GM19240 (cell line): Measurements from ENCODE around the gene ENGASE.

Source experiments
- DNase-seq: peaks from one replicate; pipeline ENCODE4 v3.0.0; 2011; ENCODE audit warnings: low spot score; ENCODE audit not compliant: insufficient read length

The ENGASE gene

DNA sequence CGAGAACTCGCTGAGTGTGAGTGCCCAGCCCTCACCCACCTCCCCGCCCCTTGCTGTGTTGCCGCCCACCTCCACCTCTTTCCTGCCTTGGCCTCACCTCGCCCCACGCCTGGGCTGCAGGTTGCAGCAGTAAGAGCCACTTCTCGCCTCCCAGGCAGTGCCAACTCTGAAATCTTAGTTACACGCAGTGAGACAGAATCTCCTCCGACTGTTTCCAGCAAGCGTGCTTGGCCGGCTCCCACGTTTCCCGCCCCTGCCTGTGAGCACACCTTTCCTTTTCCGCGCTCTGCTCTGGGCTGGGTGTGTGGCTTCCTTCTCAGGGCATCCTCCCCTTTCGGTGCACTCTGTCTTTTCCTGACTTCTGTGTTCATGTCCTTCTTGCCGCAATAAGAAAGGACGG, 5.7 kb downstream of the ENGASE start:
- DNase-seq = no peak

- no peak for DNase-seq
These were observed 6.2 kb downstream of the ENGASE start for GRCh38 chr17:79080761-79081290.

GRCh38 chr17:79081571-79082276, 7.1 kb downstream of the ENGASE start:
- DNase-seq = no peak

DNA sequence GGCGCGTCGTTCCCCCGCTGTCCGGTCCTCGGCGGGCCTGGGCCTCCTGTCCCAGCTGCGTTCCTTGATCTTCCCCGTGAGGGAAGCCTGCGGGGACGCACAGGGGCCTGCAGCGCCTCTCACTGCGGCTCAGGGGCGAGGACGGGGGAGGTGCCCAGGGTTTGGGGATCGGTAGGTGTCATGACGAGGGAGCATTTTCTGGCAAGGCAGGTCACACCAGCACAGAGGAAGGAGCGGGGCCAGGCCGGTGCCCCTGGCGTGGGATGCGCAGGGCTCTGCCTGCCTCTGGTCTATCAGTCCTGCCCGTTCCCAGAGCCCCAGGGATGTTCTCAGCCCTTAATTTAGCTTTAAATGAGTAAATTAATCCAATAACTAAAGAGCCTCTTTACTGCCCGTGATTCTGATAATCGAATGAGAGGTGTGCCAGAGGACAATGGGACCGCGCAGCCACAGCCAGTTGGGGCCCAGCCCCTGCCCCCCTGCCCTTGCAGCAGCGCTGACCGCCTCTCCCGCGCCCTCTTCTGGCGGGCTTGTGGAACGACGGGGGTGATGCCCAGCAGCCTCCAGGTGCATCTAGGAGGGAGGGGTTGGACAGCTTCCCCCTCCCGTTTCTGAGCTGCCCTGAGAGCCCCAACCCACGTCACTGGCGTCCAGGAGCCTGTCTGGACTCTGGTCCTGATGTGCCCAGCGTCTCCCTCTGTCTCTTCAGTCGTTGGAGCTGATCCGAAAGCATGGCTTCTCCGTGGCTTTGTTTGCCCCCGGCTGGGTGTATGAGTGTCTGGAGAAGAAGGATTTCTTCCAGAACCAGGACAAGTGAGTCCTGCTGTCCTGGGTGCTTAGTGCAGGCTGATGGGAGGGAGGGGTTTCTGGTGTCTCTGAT, 7.9 kb downstream of the ENGASE start:
- no peak for DNase-seq

DNA sequence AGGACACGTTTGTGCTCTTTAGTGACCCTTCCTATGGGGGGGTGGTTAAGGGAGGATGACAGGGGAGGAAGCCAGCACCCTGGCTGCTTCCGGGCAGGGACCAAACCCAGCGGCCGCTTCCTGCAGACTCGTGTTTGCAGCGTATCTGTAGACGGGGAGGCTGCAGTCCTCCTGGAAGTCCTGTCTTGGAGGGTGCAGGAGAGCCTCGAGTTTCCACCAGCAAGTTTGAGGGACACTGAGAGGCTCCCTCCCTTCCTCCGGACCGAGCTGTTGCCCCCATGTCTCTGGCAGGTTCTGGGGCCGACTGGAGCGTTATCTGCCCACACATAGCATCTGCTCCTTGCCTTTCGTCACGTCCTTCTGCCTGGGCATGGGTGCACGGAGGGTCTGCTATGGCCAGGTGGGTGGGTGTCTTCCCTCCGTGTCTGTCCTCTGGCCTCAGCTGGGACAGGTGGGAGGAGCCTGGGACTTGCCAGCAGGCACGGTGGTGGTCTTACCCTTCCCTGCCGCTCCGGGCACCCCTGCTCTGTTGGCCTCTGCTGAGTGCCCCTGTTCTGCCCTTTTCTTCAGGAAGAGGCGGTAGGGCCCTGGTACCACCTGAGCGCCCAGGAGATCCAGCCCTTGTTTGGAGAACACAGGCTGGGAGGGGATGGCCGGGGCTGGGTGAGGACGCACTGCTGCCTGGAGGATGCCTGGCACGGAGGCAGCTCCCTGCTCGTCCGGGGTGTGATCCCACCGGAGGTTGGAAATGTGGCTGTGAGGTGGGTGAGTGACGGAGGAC, 8.8 kb downstream of the ENGASE start:
- DNase-seq = no peak

- DNase-seq = no peak
These were observed 9.9 kb downstream of the ENGASE start for GRCh38 chr17:79084291-79085153.

- no peak for DNase-seq
These were observed 10.7 kb downstream of the ENGASE start for GRCh38 chr17:79085154-79085920.

DNA sequence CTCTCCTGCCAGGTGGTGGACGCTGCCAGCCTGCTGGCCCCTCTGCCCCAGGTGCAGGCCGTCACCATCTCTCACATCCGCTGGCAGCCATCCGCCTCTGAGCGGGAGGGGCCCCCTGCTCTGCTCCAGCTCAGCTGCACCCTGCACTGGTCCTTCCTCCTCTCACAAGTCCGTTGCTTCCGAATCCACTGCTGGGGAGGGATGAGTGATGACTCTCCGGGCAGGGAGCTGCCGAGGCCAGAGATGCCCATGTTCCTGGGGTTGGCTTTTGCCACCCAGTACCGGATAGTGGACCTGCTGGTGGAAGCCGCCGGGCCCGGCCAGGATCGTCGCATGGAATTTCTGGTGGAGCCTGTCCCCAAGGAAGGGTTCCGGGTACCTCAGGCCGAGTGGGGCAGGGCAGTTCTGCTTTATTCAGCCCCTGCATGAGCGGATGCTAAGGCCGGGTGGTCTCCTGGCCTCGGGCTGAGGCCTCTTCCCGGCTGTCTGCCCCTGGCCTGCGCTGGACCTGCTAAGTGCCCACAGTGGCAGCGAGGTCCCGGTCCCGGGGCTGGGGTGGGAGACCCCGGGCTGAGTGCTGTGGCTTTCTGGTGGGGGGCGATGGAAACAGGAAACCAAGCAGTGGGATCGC, 11.4 kb downstream of the ENGASE start:
- no peak for DNase-seq

GRCh38 chr17:79086609-79087427, 12.2 kb downstream of the ENGASE start:
- no peak for DNase-seq

DNA sequence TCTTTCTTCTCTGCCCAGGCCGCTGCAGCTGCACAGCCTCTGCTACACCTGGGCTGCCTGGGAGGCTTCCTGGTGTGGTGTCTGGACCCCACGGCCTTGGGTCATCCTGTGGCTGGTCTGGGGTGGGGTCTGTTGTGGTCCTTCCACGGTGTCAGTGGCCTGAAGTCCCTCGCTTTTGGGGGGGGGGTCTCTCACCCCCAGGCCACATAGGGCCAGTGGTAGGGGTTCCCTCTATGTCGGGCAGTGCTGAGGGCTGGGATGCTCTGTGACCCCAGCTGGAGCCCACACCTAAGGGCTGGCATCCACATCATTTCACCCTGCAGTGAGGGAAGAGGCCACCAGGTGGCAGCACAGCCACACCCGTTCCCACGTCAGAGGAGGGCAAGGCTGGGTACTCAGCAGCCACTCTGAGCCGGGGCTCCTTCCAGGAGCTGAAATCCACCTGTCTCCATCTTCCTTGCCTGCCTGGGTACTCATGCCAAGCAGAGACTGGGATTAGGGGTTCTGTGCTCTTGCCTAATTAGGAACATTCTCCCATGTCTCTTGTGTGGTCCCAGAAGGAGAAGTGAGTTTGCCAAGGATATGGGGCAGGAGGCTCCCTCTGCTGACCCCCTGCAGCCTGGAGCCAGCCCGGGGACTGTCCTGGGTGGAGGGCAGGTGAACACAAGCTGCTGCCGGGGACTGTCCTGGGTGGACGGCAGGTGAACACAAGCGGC, 13.0 kb downstream of the ENGASE start:
- DNase-seq = peak; percentile 95

GRCh38 chr17:79088247-79088996, 13.8 kb downstream of the ENGASE start:
- no peak for DNase-seq

DNA sequence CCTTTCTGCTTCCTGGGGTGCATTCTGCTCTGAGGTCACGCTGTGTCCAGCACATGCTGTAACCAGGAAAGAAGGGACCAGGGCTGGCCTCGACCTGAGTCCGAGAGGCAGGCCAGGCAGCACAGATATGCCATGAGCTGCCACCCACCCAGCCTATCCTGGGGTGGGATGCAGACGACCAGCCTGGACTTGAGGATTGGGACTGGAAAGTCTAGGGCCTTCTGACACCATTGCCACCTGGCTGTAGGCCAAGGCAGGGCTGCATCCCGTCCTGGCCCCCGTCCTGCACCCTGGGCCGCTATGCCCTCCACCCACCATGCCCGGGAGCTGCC, 14.3 kb downstream of the ENGASE start:
- no peak for DNase-seq

GRCh38 chr17:79089720-79090442, 15.3 kb downstream of the ENGASE start:
- no peak for DNase-seq

DNA sequence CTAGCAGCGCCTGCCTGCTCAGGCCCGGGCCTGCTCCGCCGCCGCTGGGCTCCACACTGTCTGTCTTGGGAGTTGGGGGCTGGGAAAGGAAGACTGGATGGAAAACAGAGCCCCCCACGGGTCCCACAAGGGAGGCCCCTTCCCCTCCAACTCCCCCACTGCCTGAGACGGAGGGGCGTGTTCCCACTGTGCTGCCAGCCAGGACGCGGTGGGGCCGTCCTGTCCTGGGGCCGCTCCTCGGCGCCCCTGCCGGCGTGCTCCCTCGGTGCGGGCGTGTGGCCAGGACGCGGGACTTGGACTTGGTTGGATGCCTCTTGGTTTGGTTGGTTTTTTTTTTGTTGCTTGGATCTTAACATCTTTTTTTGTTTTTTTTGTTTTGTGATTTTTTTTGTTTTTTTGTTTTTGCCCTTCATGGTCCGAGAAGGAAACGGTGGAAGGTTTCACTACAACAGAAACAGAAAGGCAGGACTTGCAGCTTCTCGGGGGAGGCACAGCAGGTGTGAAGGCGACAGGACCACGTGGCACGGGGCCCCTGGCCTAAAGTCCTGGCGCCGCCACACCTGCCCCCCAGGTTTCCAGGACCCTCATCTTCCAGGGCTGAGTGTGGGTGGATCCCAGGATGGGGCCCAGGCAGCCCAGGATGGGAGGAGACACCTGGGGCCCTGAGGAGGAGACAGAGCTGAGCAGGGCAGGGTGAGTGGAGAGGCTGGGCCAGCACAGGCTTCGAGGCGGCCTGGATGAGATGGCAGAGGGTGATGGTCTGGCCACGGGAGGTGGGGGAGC, 16.0 kb downstream of the ENGASE start:
- DNase-seq = no peak

DNA sequence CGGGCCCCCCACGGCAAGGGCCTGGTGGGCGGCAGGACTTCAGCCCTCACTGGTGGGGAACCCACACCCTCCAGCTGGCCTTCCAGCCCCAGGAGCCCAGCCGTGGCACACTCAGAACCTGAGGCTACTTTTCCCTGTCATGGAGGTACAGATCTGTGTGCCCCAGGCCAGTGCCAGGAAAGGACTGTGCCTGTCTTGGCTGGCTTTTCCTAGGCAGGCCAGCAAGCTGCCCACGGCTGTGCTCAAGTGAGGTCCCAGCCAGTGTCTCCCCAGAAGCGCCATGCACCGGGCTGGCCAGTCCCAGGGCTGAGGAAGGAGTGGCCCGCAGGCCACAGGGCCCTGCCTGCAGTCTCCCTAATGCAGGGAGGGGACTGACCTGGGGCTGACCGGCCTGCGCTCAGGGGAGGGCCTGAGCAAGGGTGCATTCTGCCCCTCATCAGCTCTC, 16.6 kb downstream of the ENGASE start:
- DNase-seq = no peak

DNA sequence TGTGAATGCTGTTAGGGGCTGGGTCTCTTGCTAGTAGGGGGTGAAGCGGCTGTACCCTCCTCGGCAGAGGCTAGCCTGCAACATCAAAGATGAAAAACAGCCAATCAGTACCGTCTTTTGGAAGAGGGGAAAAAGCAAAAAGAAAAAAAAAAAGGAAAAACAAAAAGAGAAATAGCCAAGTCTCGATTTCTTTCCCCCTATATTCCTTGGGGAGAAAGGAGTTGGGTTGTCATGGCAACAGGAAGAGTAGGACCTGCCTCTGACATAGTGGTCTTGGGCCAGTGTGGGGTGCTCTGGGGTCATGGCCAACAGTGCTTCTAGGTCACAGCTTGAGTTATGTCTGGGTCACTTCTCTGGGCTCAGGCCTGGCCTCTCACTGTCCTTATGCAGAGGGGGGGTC, 17.9 kb downstream of the ENGASE start:
- DNase-seq = no peak
